GM21515 (cell line): ENCODE data around the gene SMARCC1.

ENCODE experiments used
- ATAC-seq: cut with Tn5 transposase; IDR thresholded peaks from one replicate; pipeline ENCODE4 v1.9.1; 2021; ENCODE audit not compliant: unreplicated experiment

SMARCC1 gene

DNA sequence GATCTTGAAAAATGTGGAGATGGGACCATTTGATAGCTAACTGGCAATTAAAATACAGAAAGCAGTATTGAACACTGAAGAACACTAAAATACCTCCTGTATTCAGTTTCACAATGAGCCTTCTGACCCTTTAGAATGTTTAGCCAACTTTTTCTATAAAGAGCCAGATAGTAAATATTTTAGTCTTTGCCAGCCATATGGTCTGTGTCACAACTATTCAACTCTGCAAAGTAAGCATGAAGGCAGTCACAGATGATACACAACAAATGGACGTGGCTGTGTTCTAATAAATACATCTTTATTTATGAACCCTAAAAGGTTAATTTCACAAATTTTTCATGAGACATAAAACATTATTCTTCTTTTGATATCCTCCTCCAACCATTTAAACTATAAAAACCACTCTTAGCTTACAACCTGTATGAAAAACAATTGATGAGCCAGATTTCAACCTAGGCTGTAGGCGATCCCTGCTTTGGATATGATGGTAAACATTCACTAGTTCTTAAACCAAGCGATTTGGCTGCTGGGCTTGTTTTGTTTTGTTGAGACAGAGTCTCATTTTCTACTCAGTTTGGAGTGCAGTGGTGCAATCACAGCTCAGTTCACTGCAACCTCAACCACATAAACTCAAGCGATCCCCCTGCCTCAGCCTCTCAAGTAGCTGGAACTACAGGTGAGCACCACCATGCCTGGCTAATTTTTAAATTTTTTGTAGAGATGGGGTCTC, 189.5 kb downstream of the SMARCC1 start:
- ATAC-seq: no peak

DNA sequence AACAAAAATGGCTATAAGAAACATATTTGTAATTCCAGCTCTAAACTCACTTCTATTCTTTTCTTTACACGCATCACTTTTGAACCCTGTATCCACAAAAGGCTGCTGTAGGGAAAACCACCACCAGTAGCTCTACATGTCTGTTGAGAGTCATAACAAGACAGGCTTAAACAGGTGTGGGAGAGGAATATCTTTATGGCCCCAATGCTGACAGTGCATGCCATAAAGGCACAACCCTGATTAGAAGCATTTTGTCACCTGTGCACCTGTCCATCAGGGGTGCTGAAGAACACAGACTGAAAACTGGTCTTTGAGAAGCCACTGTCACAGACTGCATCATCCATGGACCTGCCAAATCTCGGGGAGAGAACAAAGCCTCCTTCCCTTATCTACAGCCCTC, 191.5 kb downstream of the SMARCC1 start:
- ATAC-seq: no peak

- ATAC-seq: no peak
Measured at GRCh38 chr3:47588587-47588986, 193.1 kb downstream of the SMARCC1 start.

DNA sequence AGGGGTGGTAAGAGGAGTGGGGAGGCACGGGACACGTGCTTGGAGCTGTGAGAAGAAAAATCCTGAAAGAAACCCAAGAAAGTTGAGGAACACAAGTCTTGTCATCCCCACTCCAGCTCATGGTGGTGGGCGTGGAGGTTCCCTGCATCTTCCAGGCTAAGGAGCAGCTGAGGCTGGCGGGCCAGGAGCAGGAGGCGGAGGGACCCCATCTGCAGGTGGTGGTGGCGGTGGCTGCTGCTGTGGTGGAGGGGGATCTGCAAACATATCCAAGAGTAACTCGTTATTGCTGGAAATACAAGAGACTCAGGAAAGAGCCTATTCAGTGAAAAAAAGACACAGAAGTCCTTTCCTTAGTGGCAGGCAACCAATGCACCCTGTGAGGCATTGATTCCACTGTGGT, 193.6 kb downstream of the SMARCC1 start:
- no peak for ATAC-seq

DNA sequence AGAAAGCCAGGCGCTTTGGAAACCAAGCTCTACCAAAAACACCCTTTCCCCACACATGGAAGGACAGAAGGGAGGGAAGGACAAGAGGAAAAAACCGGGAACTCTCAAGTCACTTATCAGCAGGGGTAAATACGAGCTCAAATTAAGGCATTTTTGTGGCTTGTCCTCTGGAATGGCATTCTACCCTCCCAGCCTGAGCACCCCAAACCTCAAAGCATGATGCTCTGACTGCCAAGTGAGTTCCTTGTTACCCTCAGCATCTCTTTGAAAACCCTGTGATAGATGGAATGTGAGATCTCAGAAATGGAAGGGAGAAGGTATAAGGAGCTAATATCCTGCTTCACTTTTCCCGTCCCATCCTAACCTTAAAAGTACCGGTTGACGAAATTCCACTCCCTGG, 194.9 kb downstream of the SMARCC1 start:
- no peak for ATAC-seq

DNA sequence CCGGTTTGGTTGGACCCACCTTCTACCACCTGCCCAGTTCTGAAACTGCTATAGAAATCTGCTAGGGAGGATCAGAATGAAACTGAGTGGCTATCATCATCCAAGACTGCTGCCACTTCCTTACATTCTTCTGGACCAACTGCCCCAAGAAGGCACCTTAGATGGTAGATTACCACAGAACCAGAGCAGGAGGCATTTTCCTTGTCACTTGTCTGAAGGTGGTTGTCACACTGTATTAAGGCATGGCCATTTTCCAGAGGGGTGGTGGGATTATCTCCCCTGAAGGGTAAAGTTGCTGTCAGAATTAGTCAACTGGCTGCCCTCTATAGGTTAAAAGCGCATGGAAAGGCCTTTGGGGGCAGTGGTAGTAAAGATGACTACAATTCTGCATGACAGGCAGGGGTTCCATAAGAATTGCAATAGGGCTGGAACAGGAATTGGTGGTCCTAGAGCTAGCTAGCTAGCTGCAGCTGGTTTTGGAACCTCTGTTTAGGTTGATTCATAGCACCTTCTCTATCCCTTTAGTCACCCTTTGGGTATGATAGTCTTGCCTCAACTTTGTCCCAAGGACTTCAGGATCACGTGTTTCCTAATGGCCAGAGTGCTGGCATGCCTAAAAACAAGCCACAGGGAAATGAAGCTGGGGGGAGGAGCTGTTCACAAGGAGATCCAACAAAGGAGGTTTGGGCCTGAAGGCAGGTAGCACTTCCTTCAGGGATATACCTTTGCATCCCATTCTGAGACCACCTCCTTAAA, 198.2 kb downstream of the SMARCC1 start:
- no peak for ATAC-seq

DNA sequence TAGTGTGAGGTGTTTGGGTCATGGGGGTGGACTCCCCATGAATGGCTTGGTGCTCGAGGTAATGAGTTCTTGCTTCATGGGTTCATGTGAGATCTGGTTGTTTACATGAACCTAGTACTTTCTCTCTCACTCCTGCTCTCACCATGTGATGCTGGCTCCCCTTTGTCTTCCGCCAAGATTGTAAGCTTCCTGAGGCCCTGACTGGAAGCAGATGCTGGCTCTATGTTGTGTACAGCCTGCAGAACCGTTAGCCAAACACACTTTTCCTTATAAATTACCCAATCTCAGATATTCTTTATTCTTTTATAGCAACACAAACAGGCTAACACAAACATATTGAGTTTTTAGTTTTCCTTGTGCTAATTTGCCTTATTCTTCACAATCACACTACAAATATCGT, 199.9 kb downstream of the SMARCC1 start:
- no peak for ATAC-seq

GRCh38 chr3:47581422-47581821, 200.3 kb downstream of the SMARCC1 start:
- ATAC-seq: no peak

GRCh38 chr3:47580481-47580880, 201.2 kb downstream of the SMARCC1 start:
- ATAC-seq: no peak

DNA sequence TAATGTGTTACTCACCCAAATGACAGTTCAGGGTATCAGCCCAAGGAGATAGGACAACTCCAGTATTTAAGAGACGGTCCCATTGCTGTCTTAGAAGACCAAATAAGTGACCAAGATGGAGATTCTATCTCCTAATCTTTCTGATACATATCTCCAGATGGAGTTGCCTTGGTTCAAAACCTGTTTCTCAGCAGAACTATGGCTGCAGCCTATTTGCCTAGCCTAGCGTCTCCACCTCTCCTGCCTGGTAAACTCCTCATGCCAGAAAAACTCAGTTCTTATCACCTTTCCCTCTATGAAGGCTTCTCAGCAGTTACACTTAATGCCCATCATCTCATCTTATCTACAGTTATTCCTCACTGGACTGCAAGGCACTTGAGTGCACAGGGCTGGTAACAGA, 201.8 kb downstream of the SMARCC1 start:
- no peak for ATAC-seq

- ATAC-seq: no peak
Measured at GRCh38 chr3:47578691-47579632, 202.7 kb downstream of the SMARCC1 start, which contains the start of gene CSPG5. Gene CSPG5 (minus strand): TSS chr3:47578865. CDS start chr3:47578693, 172 bp downstream.

DNA sequence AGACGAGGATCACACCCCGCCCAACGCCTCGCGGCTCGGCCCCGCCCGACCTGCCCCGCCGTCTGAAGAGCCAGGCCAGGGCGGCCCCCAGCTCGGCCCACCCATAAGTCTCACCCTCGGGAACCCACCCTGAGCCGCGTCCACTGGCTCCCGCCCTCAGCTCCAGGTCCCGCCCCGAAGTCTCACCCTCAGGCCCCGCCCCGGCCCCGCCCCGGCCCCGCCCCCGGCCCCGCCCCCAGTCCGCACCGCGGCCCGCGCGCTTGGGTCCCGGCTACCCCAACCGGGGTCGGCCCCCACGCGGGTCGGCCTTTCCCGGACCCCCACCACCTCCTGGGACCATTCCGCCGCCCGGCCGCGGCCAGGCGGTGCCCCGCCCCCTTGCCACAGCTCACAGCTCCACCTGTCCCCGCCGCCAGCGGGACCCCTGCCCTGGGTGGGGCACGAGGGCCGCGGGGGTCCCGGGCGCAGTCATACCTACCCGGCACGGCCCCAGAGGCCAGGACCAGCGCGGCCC, 203.5 kb downstream of the SMARCC1 start:
- no peak for ATAC-seq

GRCh38 chr3:47577583-47578118, 204.0 kb downstream of the SMARCC1 start:
- ATAC-seq: no peak

DNA sequence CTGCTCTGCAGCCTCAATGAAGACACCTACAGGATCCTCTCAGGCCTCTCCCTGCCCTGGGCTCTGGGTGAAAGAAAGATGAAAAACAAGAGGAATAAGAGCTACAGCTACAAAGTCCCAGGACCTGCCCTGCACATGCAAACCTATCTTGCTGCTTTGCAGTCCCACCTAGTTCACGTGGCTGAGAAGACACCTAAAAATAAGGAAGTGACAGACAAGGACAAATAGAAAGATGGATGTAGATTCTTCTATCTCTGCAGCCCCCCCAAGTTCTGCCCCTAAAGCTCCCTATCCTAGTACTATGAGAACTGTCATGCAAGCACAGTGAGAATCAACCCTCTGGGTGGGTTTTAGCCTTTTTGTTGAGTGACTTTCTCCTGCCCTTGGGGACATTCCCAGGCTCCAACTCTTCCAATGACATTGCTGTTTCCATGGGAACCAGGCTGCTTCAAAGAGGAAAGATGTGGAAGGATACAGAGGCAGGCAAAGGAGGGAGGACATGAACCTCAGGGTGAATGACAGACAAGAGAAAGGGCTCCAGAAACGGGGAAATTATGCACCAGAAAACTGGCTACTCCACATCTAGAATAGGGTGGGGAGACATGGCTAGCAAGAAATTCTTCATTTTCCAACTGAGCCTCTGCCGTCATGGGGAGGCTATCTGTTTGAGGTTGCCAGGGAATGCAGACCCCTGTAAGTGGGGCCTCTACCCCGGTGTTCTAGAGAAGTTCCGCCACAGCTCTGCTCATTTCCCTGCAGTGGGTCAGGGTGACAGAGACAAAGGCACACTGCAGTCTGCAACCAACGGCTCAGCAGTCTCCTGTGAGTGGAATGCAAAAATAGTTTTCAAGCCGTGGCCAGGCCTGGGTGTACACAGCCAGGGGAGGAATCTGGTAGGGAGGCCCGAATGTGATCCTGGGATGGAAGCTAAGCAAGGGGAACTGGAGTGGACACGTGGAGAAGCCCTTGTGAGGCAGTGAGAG, 208.2 kb downstream of the SMARCC1 start:
- no peak for ATAC-seq

- no peak for ATAC-seq
Measured at GRCh38 chr3:47571391-47572175, 210.1 kb downstream of the SMARCC1 start.

- no peak for ATAC-seq
Measured at GRCh38 chr3:47568901-47569300, 212.8 kb downstream of the SMARCC1 start.

DNA sequence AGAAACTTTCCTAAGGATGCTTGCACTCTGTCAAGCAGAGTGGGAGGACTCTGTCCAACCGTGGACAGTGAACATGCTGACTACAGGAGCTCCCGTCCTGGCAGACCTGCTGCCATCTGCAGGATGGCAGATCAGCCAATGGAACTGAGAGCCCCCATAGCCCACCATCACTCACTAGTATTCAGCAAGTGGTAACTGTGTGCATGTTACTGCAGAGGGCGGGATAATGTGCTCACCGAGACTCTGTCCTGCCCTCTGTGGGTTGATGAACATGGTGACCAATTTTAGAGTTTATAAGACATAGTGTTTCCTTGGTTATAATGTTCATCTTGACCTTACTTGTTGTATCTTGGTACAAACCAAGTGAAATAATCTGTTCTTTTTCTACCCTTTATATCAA, 214.5 kb downstream of the SMARCC1 start:
- ATAC-seq: no peak

DNA sequence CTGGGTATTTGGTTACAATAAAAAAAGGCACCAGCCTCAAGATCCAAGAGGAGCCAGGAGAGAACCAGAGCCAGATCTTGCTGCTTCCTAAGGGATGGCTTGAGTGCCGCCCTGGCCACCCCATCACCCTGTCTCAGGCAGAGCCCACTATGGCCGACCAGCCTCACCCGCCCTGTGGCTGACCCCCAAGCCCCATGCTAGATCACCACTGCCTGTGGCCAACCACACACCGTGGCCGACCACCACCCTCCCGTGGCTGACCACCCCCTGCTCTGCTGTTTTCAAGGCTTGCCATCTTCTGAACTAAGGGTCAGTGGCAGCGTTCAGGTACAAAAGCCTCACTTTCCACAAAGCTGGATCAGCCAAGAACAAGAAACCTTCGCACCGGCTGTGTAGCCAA, 215.0 kb downstream of the SMARCC1 start:
- ATAC-seq: no peak
